HL-60/S4 treated with phorbol 12-myristate 13-acetate at 8.2 ng/mL for 4 days and 3 days (cell line): ENCODE data around the gene LEP.
"Not testable (repeated sequence)": the region's sequence is repeated elsewhere in the genome, so short reads cannot be mapped to it uniquely, and the experiment has no call there.

Experiments used
- in situ Hi-C: fragments of 300-500 bp; cut with MboI; formaldehyde crosslinking; loops from 2 replicates; pipeline ENCODE4 v1.15.0; 2022; ENCODE audit warnings: low sequenced_read_pairs

Gene LEP

DNA sequence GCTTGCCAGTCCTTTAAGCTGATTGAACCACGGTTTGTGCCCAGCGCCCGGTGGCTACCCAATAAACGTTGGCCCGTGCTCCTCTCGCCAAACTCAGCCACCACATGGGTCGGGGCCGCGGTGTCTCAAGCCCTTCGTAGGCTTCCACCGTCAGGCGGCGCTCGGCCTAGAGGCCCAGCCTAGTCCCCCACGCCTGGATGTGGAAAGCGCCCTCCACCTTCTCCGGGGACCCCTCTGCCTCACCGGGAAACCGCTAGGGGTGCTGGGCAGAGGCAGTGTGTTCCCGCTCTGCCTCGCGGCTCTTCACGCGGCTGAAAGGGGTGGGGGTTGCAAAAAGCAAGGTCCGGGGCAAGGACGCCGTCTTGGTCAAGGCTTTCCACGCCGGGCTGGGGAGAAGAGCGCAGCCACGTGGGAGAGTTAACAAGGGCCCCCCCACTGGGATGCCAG lies 29.8 kb downstream of the LEP start:
- in situ Hi-C loops, result no loop called here

DNA sequence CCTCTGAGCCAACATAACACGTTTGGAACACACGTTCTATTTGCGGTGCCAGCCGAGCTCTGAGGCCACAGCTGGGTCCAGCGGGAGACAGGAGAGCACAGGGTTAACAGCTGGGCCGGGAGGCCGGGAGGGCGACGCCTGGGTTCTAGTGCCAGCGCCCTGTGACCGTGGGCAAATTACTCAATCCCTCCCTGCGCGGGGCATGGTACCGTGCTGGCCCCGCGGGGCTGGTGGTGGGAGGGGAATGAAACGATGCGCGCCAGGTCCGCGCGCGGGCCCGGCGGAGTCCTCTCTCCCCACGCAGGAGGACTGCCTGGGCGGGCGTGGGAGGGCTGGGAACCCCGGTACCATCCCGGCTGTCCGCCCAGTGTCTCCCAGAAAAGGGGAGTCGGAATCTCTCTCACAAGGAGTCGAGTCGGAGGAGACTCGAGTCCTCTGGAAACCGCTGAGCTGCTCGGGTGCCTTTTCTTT lies 30.4 kb downstream of the LEP start:
- in situ Hi-C loops, result no loop called here

DNA sequence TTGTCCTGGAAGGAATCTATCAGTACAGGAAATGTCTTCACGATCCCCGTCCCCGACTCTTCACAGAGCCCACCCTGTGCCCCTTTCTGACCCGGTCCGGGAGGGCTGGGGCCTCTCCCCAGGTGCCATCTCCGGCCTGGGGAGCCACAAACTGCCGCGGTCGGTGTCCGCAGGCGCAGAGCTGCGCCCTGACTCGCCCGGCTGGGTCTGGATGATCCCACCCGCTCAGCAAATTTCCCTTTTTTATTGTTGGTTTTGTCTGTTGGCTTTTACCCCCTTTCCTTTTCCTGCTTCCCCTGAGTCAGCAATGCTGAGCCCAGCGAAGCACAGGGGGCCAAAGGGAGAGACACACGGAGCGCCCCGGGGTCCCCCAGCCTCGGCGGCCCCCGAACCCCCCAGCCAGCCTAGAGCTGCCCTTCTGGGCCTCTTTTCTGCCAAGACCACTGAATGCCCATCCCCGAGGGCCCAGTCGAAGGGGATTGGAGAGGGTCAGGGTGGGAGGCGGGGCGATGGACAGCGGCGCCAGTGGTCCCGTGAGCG lies 30.9 kb downstream of the LEP start:
- in situ Hi-C loops, result no loop called here

DNA sequence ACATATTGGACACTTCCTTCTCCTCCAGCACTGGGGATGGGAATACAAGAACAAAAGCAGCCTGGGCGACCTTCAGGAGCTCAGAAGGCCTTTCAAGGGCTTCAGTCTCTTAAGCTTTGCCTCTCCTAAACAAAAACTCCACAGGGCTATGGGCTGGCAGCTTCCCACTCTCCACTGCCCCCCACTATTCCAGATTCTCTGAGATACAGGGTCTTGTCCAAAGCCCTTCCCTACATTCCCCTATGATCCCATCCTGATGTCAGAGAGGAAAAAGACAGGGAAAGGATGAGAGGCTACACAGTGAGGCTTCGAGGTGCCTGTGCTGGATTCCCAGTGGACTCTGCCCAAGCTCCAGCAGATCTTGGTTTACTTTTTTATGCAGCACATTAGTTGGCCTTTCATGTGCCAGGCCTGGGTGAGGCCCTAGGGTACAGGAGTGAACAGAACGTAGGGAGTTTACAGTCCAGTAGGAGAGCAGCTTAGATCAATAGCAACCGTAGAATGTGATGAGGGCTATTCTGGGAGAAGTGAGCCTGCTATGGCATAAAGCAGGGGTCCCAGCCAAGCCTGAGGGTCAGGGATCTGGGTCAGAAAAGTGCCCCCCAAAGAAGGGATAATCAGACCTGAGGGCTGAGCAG lies 33.3 kb downstream of the LEP start:
- in situ Hi-C loops, result no loop called here

DNA sequence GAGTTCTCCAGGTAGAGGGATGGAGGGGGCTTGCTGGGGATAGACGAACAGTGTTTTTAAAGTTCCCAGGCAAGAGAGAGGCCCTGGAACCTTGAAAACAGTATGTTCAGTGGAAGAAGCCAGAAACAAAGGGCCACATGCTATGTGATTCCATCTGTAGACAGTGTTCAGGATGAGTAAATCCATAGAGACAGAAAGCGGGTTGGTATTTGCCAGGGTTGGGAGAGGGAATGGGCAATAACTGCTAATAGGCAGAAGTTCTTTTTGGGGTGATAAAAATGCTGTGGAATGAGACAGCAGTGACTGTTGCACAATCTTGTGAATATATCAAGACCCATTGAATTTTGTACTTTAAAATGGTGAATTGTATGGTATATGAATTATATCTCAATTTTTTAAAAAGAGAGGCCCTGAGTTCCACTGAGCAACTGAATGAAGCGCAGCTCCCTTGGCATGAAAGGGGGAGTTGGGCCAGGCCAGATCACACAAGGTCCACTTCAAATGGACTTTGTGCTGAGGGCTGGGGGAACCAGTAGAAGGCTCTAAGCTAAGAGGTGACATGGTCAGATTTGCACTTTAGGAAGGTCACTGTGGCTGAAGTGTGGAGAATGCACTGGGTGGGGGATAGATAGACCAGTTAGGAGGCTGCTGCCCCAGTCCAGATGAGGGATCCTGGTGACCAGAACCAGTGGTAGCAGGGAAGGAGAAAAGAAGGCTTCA lies 34.0 kb downstream of the LEP start:
- in situ Hi-C loops, result no loop called here

DNA sequence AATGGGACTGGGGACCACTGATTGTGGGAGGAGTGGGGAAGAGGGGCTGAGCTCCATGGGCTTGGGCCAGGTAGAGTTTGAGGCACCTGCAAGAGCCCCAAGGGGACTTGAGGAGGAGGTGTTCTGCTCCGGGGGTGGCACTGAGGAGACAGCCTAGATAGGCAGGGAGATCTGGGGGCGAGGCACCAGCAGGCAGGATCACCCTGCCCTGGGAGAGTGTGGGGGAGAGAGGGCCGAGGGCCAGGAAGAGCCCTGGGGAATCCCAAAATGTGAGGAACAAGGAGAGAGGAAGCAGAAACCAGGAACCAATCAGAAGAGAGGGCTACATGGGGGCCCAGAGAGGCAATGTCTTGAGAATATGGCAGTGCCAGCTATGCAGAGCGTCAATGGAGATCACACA lies 34.6 kb downstream of the LEP start:
- in situ Hi-C loops, result no loop called here

DNA sequence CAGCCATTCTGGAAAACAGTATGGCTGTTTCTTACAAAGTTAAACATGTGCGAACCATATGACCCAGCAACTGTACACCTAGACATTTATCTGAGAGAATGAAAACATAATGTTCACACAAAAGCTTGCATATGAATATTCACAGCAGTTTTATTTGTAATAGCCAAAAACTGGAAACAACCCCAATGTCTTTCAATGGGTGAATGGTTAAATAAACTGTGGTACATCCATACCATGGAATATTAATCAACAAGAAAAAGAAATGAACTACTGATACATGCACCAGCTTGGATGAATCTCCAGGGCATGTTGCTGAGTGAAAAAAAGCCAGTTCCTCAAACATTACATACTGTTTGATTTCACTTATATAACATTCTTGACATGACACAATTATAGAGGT lies 37.3 kb downstream of the LEP start:
- in situ Hi-C loops, result no loop called here

DNA sequence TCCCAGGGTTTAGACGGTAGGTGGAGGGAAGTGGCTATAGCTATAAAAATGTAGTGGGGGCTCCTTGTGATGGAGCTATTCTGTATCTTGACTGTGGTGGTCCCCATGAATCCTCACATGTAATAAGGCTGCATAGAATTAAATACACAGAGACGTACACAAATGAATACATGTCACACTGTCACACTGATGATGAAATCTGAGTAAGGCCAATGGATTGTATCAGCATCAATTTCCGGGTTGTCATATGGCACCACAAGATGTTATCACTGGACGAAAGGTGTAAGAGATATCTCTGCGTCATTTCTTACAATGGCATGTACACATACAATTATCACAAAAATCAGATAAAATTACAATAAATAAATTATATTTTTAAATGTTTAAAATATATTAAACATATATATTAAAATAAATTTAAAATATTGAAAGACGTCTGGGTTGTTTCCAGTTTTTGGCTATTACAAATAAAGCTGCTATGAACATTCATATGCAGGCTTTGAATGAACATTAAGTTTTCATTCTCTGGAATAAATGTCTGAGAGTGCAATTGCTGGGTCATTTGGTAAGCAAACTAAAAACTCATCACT lies 38.1 kb downstream of the LEP start:
- in situ Hi-C loops, result no loop called here

DNA sequence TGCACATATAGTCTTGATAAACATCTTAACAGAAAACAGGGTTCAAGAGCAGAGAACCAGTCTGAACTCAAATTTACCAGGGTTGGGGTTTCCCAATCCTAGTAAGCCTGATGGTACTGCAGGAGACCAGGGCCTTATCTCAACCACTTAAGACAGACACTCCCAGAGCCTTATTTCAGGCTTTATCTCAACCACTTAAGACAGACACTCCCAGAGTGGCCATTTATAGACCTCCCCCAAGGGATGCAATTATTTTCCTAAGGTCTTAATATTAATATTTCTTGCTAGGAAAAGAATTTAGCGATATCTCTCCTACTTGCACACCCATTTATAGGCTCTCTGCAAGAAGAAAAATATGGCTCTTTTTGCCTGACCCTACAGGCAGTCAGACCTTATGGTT lies 39.4 kb downstream of the LEP start:
- in situ Hi-C loops, result not testable (repeated sequence)

DNA sequence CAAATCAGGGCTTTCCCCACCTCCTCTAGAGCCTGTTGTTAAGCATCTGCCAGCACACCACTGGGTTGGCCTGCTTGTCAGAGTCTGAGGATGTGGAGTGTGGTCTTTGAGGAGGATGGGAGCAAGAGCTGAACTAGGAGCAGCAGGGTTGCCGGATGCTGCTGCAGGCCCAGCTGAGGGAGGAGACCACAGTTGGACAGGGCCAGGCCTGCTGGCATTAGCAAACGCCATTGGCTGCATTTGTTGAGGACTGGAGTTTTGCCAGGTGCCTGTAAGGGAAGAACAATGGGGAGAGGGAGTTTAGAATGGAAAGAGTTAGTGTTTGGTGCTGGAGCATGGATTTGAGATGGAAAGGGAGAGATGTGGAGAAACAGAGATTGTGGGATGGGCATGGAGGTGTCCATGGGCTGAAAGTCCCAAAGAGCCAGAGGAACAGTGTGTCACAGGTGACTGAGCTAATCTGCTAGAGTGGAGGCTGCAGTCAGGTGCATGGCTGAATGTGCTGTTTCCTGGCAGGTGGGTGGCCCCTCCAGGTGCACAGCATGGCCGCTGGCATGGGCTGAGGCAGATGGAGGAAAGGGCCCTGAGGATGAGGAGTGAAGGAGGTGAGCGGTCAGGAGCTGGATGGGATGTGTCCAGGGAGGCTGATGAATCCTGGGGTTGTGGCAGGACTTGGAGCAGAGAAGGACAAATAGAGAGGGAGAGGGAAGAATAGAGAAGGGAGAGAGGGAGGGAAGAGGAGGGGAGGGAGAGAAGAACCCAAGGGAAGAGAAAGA lies 40.7 kb downstream of the LEP start:
- in situ Hi-C loops, result no loop called here

DNA sequence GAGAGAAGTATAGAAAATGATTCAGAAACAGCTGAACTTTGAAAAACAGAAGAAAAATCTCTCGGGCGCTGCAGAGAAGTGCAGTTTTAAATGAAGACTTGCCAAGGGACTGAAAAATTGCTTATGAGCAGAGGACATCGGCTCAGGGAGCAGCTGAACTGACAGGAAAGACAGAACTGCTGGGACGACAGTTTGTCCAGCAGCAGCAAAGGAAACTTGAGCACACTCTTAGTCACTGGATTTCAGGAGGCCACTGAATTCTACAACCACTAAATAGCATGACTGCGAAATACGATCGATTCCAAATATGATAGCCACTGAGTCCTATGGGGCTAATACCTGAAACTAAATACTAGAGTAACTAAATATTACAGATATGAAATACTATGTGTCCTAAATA lies 43.0 kb downstream of the LEP start:
- in situ Hi-C loops, result no loop called here

DNA sequence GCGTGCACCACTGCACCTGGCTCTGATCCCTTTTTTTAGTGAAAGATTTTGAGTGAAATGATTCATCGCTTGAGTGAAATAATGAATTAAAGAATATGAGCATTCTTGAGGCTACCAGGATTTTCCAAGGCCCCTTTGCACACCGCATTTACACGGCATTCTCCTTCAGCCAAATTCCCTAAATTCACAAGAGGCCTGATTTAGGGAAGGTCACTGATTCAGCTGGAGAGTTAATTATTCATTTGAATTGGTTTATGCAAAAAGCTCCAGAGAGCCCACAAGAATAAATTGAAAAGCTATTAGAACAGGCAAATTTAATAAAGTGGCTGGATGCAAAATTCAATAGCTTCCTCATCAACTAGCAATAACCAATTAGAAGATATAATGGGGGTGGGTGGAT lies 46.5 kb downstream of the LEP start:
- in situ Hi-C loops, result no loop called here

DNA sequence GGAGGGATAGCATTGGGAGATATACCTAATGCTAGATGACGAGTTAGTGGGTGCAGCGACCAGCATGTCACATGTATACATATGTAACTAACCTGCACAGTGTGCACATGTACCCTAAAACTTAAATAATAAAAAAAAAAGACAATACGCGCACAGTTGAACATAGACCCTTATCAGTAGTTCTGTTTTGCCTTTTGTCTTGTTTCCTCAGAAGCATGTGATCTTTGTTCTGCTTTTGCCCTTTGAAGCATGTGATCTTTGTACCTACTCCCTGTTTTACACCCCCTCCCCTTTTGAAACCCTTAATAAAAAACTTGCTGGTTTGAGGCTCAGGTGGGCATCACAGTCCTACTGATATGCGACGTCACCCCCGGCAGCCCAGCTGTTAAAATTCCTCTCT lies 56.9 kb downstream of the LEP start:
- in situ Hi-C loops, result not testable (repeated sequence)

DNA sequence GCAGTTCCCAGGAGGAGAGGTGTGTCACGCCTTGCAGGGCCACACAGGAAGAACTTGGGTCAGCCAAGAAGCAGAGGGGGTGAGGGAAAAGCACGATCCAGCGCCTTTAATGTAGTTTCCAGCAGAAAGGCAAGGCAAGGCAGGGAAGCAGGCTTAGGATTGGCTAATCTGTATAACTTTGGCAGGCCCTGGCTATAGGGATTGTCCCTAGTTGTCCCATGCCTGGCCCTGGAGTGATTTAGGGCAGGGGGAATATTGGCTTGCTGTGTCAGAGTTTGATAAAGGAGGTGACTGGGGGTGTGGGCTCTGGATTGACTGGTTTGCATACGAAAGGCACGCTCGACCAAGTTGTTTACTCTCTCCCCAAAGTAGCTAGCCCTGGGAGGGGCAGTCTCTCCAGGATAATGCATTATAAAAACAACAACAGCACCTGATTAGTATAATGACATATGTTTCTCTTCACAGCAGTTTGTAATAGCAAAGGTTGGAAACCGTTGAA lies 58.1 kb downstream of the LEP start:
- in situ Hi-C loops, result no loop called here

DNA sequence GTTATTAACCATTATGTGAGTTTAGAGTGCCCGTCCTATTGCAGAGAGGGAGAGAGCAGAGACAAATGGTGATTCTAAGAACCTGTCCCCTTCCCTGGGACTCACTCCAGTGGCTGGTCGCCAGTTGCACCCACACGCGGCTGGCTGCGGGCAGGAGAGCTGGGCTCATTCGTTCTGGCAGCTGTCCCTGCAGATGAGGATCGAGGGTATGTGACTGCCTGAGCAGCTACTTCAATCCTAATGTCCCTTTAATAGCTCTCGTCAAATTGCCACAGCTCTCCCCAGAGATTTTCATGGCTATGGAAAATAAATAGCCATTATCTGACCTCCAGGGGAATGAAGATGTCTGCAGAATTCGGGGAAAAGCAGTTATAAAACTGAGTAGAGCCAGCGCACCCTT lies 61.1 kb downstream of the LEP start:
- in situ Hi-C loops, result no loop called here

DNA sequence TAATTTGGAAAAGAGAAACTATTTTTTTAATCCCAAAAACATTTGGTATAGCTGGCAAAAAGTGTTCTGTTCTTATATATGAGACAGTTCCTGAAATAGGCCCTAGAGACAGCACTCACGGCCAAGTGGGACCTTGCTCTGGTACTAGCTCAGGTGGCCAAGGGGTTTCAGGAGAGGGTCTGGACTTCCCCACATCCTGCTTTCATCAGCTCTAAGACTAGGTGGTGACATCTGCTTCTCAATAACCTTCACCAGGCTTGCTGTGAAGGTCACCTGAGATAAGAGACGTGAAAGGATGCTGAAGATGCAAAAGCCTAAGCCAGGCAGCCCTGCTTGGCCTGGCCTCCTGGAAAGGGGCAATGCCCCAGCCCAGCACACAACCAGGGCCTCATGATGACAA lies 62.1 kb downstream of the LEP start:
- in situ Hi-C loops, result no loop called here

DNA sequence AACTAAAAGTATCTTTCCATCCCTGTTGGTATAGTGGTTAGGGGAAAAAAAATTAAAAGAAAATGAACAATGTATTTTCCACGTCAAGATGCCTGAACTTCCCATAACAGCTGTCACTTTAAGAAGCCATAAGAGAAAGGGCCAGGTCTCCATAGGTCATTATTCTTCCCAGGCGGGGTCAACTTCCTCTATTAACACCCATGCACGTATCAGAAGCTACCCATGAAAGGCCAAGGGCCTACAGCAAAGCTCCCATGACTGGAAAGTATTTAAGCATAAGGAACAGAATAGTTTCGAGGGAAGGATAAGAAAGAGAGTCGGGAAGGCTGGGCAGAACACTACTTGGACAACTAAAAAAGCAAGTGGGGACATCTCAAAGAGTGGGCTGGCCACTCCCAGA lies 62.6 kb downstream of the LEP start:
- in situ Hi-C loops, result no loop called here

DNA sequence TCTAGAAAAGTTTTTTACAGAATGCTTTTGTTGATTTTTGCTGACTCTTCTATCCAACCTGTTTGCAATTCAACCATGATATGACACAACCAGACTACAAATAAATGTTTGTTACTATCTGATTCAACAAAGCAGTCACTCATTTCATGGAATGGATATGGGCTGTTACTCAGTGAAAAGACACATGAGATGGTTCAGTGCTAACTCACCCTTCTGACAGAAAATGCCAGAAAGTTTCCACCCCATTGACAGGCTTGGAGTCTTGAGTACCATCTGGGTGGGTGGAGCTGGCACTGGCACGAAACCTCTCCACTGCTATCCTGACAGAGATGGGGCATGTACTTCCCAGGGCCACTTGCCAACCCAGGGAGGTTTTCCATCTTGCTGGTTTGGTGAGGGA lies 63.1 kb downstream of the LEP start:
- in situ Hi-C loops, result no loop called here

DNA sequence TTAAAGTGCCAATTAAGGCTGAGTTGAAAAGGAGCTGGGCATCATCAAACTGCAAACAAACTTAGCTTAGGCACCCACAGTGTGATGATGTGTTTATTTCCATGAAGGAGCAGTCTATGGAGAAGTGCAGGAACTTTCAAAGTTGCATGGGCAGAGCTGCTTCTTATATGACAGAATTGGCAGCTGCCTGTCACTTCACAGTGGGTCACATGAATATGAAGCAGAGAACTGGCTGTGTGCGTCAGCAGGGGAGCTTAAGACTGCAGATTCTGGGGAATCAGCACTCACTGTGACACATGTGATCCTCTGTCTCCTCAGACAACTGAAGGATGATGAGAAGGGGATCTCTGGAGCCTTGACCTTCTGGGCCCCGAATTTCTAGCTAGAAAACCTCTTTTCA lies 66.0 kb downstream of the LEP start:
- in situ Hi-C loops, result no loop called here
